GM19328 (cell line): Measurements from ENCODE around the gene EGF.

Experiments
- ATAC-seq: cut with Tn5 transposase; IDR thresholded peaks from one replicate; pipeline ENCODE4 v1.9.1; 2021; ENCODE audit warnings: mild to moderate bottlenecking, moderate library complexity; ENCODE audit not compliant: unreplicated experiment

The EGF gene

DNA sequence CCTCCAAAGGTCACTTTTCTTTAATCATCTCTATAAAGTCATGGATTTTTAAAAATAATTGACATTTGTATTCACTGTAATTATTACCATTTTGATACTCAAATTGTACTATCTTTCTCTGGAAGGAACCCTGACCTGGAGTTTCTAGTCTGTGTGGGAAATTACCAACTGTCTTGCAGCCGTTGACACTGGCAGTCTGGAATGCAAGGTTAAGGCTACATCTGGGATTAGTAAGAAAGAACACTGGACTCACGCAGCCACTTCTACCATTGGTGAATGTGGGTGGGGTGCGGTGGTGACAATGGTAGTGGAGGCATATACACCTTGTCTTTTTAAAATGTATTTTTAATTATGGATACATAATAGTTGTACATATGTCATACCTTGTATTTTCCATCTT is 40.9 kb downstream of the EGF start:
- ATAC-seq: no peak

DNA sequence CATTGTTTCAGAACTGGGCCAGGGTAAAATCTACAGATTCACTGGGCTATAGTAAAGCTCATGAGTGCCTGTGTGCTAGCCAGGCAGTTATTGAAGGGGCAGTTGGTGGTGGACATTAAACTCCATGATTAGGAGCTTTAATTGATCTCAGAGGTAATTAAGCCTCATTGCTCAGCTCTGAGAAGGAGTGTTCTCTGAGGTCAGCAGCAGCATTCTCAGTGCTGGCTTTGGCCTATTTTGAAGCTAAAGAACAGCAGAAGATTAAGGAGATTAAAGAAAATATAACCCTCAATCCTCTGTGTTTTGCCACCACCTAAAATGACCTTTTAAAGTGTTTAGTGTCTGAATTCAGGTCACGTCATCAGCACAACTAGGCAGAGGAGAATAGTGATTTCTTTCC is 42.5 kb downstream of the EGF start:
- no peak for ATAC-seq

DNA sequence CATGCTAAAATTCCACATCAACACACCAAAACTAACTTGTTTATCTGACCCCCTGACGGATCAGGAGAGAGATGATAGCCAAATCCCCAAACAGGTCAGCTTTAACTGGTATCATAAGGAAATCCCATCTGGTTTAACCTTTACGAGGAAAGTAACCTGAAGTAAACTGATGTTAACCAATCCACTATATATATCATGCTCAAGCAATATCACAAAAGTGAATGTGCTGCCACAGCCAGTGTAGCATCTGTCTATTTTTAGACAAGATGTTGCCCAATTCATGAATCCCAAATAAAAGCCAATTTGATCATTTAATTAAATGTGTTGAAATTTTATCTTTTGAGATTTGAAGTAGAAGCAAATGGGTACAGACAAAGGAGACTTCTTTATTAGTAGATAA is 44.5 kb downstream of the EGF start:
- ATAC-seq: no peak

DNA sequence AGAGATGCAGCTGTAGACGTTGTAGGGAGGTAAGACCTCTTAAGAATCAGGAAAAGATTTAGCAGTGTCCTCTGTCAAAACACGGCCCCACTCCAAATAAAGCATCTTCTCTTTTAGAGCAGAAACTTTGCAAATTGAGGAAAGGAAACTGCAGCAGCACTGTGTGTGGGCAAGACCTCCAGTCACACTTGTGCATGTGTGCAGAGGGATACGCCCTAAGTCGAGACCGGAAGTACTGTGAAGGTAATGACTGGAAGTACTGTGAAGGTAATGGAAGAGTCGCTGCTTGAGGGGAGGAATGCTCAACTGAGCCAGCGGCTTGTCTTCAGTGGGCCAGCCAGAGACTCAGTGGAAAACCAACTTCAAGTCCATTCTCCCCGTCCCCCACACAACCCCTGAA is 46.5 kb downstream of the EGF start:
- no peak for ATAC-seq

DNA sequence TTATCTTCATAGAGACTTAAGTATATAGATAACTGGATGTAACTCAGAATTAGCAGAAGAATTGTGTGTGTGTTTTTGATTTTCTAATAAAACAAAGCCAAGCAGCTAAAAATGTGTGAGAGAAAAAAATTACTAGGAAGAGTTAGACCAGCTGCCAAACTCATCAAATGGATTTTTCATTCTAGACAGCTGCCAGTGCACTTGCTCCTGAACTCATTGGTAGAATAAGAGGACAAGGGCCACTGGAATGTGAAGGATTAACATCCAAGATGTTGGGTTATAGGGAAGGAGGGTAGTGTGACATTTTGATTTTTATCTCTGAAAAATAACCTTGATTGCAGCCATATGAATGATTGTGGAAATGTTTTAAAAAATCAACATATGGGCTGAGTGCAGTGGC is 49.7 kb downstream of the EGF start:
- ATAC-seq: no peak

DNA sequence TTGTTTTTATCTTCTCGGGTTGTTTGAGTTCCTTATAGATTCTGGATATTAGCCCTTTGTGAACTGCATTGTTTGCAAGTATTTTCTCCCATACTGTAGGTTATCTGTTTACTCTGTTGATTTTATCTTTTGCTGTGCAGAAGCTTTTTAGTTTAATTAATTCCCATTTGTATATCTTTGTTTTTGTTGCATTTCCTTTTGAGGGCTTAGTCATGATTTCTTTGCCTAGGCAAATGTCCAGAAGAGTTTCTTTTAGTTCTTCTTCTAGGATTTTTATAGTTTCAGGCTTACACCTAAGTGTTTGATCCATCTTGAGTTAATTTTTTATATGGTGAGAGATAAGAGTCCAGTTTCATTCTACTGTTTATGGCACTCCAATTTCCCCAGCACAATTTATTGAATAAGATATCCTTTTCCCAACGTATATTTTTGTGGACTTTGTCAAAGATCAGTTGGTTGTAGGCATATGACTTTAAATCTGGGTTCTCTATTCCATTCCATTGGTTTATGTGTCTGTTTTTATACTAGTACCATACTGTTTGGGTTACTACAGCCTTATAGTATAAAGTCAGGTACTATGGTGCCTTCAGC is 54.3 kb downstream of the EGF start:
- ATAC-seq: no peak

DNA sequence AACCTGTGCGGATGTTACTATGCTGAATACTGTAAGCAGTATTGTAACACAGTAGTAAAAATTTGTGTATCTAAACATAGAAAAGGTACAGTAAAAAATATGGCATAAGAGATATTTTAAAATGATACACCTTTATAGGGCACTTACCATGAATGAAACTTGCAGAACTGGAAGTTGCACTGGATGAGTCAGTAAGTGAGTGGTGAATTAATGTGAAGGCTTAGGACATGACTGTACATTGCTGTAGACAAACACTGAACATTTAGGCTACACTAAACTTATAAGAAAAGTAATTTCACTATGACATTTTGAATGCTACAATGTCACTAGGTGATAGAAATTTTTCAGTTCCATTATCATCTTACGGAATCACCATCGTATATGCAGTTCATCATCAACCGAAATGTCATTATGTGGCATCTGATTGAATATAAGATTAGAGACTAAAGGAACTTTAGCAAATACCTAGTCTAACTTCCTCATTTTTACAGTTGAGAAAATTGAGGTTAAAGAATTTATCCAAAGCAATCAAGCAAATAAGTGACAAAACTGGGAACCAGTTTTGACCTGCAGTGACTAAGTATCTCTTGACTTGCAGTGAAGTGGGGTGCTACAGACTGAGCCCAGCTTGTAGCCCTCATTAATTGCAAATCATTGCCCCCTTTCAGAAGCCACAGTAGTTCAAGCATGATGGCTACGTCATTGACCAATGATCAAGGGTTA is 55.3 kb downstream of the EGF start:
- ATAC-seq: no peak

DNA sequence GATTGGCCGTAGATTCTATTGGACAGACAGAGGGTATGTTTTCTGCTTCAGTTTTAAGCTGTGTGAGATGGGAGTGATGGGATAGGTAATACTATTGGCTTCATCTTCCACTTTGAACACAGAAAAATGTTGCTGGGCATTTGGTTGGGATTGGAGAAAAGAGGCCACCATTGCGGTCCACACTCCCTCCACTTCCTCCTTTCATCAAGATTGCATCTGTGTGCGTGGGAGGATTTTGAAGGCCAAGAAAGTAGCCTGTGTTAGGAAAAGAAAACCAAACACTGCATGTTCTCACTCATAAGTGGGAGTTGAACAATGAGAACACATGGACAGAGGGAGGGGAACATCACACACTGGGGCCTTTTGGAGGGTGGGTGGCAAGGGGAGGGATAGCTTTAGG is 56.4 kb downstream of the EGF start:
- ATAC-seq: no peak

DNA sequence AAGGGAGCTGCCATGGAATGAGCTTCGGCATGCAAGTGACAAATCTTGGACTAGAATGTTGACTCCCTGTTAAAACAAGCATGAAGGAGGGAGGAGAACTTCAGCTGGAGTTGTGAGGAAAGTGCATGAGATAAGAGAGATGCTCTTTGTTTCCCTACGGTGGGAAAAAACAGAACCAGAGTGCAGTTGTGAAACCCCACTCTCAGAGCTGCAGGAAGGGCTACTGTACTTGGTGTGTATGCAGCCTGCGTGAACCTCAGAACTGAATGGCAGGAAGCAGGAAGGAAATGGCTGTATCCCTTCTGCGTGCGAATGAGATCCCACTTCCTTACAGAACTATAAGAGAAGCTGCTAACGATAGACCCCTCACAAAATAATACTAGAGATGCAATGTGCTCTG is 57.2 kb downstream of the EGF start:
- ATAC-seq: no peak

DNA sequence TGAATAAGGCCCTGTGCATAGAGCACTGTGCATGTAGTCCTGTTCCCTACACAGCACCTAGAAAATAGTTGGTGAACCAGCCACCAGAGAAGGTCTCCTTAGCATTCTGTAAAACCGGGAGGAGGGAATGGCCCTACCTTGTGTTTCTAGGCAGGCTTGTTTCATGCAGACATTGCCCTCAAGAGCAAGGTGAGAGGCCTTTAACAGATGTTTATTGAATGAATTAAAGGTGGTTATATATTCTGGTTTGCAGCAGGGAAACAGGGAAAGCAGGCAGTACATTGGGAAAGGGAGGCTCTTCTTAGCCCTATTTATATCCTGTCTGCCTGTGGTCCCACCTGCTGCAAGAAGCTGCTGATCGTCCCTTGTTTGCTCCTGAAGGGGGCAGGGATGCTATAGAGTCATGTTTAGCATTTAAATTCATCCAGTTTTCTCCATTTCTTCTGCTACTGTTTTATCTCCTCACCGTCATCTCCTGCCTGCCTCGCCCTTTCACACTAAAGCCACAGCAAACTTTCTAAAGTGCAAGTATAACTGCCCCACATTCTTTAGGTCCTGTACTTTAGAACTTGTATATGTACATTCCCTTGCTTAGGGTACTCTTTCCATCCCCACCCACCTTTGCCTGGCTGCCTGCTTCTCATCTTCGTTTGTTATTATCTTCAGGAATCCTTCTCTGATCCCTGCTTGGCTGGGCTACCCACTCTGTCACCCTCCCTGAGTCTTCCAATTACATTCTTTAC is 60.3 kb downstream of the EGF start:
- no peak for ATAC-seq

DNA sequence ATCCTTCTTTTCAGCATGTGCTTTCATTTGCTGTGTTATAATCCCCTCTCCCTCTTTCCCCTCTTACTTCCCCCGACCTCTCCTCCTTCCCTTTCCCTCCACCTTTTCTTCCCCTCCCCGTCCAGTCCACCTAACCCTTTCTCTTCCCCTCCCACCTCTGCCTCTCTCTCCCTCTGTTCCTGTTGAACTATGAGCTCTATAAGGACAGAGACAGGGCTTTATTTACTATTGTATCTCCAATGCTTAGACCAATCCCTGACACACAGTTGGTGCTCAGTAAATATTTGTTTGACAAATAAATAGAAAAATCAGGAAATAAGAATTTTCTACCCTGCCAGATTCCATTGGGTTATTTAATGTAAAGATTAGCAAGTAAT is 60.8 kb downstream of the EGF start:
- ATAC-seq: no peak

DNA sequence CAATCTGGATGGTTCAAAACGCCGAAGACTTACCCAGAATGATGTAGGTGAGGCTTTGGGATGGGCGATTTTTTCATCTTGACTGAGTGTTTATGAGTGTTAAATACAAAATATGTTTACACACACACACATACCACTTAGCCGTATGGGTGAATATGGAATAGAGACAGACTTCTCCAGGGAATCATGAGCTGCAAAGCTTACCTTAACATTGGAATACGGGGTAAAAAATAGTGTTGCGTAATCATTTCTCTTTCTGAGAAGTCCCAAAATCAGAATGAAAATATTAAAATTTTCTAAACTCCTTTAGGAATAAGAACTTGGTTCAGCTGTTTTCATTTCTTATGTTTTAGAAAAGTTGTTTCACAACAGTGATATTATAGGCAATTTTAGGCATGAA is 63.5 kb downstream of the EGF start:
- no peak for ATAC-seq

DNA sequence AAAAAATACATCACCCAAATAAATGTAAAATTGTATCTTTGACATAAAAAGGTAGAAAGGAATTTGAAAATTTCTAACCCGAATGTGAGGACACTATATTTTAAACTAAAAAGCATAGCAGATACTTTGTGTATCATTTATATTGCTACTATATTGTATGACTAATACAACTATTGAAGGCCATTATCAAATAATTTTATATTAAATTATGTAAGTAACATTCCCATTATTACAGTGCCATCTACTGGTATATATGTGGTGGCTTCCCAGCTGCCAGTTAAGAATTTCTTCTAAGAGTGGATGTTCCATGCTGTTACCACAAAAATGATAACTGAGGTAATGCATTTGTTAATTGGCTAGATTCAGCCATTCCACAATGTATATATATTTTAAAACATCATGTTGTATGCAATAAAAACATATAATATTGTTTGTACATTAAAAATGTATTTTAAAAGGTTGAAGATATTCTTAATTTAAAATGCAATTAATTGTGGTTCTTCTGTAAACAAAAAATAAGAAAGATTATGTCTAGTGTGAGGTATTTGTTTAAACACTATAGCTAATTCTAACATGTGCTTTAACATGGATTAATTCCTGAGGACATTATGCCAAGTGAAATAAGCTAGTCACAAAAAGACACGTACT is 65.3 kb downstream of the EGF start:
- ATAC-seq: no peak

DNA sequence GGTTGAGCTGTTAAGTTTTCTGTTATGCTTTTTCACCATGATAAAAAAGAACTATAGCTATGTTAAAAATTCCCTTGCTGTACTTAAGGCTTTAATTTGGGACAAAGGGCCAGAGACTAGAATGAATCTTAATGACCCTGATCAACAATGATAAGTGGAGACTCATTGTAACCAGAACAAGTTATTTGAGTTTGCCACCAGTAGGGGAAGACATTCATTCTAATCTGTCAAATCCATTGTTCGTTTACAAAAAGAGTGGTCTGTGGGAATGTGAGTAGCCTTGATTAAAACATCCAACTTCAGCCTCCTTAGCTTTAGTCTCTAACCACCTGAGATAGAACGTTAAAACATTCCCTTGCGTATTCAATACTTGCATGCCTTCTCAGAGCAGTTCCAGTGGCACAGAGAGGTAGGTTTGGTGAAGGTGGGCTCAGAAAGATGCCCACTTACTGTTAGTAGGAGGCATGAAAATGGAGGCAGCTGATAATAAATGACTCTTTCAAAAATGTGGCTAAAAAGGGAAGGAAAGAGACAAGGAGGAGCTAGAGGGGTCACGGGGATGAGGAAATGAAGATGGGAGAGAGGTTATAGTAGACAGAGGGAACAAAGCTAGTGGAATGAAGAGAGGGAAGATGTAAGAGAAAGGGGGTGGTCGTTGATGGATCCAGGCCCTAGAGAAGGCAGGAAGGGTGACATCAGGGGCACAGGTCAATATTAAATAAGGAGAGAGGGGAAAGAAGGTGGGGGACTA is 66.2 kb downstream of the EGF start:
- ATAC-seq: no peak

DNA sequence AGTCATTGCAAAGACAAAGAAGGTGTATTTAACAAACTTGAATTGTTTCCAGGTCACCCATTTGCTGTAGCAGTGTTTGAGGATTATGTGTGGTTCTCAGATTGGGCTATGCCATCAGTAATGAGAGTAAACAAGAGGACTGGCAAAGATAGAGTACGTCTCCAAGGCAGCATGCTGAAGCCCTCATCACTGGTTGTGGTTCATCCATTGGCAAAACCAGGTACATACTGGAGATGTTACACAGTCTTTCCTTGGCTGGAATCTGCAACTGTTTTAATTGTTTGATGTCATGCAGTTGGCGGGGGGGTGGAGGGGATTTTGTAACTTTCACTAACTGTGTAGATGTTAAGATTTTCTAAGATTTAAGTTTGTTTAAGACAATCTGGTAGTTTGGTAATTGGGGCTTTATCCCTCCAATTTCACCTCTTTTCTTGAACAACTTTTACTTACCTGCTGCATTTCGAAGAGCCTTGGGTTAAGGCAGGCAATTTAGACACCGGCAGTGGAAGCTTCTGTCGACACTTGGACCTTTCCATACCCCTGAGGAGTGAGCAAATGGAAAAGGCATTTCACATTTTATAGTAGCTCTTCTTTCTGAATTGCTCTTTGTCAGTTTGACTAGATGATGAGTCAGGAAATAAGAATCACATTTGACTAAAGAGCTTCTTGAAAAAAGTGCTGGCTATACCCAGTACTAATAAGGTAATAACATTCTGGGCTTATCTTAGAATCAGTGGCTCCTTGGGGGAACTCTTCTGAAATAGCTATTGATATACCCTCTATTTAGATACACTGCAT is 67.4 kb downstream of the EGF start:
- no peak for ATAC-seq

DNA sequence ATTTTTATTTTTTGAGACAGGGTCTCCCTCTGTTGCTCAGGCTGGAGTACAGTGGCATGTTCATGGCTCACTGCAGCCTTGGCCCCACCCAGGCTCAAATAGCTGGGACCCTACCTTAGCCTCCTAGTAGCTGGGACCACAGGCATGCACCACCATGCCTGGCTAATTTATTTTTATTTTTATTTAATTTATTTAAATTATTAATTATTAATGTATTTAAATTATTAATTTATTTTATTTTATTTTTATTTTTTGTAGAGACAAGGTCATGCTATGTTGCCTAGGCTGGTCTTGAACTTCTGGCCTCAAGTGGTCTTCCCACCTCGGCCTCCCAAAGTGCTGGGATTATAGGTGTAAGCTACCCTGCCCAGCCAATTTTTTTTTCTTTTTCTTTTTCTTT is 69.3 kb downstream of the EGF start:
- no peak for ATAC-seq

DNA sequence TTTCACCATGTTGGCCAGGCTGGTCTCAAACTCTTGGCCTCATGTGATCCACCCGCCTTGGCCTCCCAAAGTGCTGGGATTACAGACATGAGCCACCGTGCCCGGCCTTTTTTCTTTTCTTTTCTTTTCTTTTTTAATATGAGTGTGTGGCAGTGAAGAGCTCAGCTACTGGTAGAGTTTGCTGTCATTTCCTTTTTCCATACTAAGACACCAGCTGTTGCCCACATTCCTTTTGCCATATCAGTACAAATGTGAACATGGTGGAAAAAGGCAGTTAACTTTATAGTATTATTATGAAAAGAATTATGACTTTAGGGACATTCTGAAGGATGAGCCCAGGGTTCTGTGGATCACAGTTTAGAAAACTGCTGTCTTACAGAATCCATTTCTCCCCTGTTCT is 69.8 kb downstream of the EGF start:
- no peak for ATAC-seq

DNA sequence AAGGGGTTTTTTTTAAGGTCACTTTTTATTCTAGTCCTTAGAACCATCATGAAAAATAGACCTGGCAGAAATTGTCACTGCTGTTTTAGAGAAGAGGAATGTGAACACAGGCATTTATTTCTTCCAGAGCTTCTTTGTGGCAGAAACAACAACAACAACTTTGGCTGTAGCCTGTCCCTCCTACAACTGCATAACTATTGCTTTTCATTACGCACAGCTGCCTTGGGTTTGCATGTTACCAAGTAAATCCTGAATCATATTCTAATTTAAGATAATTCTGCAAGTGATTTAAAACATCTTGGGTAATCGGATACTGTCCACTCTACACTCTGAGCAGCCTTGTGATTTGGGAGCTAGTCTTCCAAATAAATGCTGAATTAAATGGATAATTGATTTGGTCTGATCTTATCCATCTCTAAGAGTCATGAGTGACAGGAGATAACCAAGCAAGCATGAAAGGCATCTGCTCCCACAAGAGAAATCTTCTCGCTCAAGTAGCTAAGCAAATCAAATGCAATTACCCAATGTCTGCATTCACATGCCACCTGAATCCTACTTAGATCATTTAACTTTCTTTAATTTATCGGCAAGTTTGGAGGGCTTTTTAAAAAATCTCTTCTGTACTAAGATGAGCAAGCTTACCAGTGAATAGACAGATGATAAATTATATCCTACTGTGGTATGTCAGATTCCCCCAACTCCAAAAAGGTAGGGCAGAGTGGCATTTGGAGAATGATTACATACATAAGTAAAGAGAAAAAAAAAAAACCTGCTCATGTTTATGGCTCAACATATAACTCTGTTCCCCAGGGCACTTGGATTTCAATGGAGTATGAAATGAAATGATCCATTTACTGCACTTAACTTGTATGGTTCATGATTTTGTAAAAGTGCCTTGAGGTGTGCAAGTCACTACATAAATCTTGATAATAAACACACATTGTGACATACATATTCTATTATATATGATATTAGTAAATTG is 73.6 kb downstream of the EGF start:
- no peak for ATAC-seq

DNA sequence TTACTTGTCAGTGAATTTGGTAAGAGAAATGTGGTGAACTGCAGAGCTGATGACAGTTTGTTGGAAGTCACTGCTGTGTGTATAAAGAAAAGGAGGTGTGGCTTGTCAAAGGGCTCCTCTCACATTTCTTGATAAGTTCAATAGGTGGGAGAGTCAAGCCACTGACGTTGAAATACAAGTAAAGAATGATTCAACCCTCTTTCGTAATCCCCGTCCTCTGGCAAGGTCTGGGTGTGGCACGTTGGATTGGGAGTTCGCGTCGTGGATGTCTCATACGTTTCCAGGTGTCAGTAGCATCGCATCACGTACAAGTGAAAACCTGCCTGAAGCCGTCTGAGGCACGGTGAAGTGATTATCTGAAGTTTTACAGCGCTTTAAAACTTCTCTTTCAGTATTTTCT is 76.4 kb downstream of the EGF start:
- no peak for ATAC-seq
